Activated T-cell treated with anti-CD3 and anti-CD28 coated beads, Interleukin-2, amount 50 U/mL, for 24 hours (primary cell): Measurements from ENCODE around the gene MTF1.
"Not testable (repeated sequence)": the region's sequence is repeated elsewhere in the genome, so short reads cannot be mapped to it uniquely, and the experiment has no call there.

Source experiments
- DNase-seq: peaks from one replicate; pipeline ENCODE4 v3.0.0-alpha.2; 2020
- H3K27ac Mint-ChIP-seq: 2 replicates; pipeline ENCODE4 v1.8.0; 2020; ENCODE audit warnings: mild to moderate bottlenecking, mixed read lengths
- H3K27me3 Mint-ChIP-seq: 2 replicates; pipeline ENCODE4 v1.8.0; 2020; ENCODE audit warnings: mixed read lengths
- H3K36me3 Mint-ChIP-seq: 2 replicates; pipeline ENCODE4 v1.8.0; 2020; ENCODE audit warnings: low read depth, mixed read lengths
- H3K4me1 Mint-ChIP-seq: 2 replicates; pipeline ENCODE4 v1.8.0; 2020; ENCODE audit warnings: low read depth, mixed read lengths
- H3K4me3 Mint-ChIP-seq: 2 replicates; pipeline ENCODE4 v1.8.0; 2020; ENCODE audit warnings: mild to moderate bottlenecking, moderate library complexity, mixed read lengths
- H3K9me3 Mint-ChIP-seq: 2 replicates; pipeline ENCODE4 v1.8.0; 2020; ENCODE audit warnings: mixed read lengths

MTF1 gene

GRCh38 chr1:37859507-37860345 is at the start of gene MTF1:
TSS of gene MTF1 (minus strand) at chr1:37859592. CDS start at chr1:37857658, 1,934 bp downstream.
- no peaks in the 10 kb centered on the region for H3K27me3 Mint-ChIP-seq
- DNase-seq: peak; percentile 96
- H3K27ac Mint-ChIP-seq: peak within 1 kb of the TSS; percentile 99
- H3K9me3 Mint-ChIP-seq: no peaks in the 10 kb centered on the region
- H3K4me3 Mint-ChIP-seq: peak within 1 kb of the TSS; percentile 95
- peaks cover 76% of the 10 kb centered on the region for H3K36me3 Mint-ChIP-seq
- H3K4me1 Mint-ChIP-seq: peaks cover 46% of the 10 kb centered on the region

GRCh38 chr1:37908531-37908930 is 49.1 kb upstream of the MTF1 start:
- H3K4me1 Mint-ChIP-seq, H3K27me3 Mint-ChIP-seq, H3K27ac Mint-ChIP-seq, H3K9me3 Mint-ChIP-seq, H3K4me3 Mint-ChIP-seq, DNase-seq: not testable (repeated sequence)
- H3K36me3 Mint-ChIP-seq: peaks cover 40% of the 10 kb centered on the region

- not testable (repeated sequence) for H3K27me3 Mint-ChIP-seq, H3K9me3 Mint-ChIP-seq, H3K4me1 Mint-ChIP-seq, H3K27ac Mint-ChIP-seq, DNase-seq, H3K4me3 Mint-ChIP-seq
- peaks cover 43% of the 10 kb centered on the region for H3K36me3 Mint-ChIP-seq
These were observed 48.2 kb upstream of the MTF1 start for GRCh38 chr1:37907416-37908125.

GRCh38 chr1:37906591-37906990 is 47.2 kb upstream of the MTF1 start:
- not testable (repeated sequence) for H3K4me1 Mint-ChIP-seq, H3K27ac Mint-ChIP-seq

GRCh38 chr1:37905727-37906126 is 46.3 kb upstream of the MTF1 start:
- Mint-ChIP-seq H3K4me1 (peaks cover 13% of the 10 kb centered on the region), H3K9me3 (peaks cover 2% of the 10 kb centered on the region), H3K27ac (no peak overlapping the region), H3K4me3 (no peak overlapping the region), H3K36me3 (peaks cover 54% of the 10 kb centered on the region), H3K27me3 (no peaks in the 10 kb centered on the region)
- DNase-seq: no peak

More at GRCh38 chr1:37906591-37906990, 47.2 kb upstream of the MTF1 start:
- not testable (repeated sequence) for DNase-seq, H3K4me3 Mint-ChIP-seq, H3K27me3 Mint-ChIP-seq, H3K9me3 Mint-ChIP-seq
- H3K36me3 Mint-ChIP-seq: peaks cover 47% of the 10 kb centered on the region

GRCh38 chr1:37903921-37904320 is 44.5 kb upstream of the MTF1 start:
- not testable (repeated sequence) for H3K27ac Mint-ChIP-seq, DNase-seq, H3K27me3 Mint-ChIP-seq, H3K4me3 Mint-ChIP-seq, H3K9me3 Mint-ChIP-seq
- Mint-ChIP-seq H3K4me1 (peaks cover 13% of the 10 kb centered on the region), H3K36me3 (peaks cover 50% of the 10 kb centered on the region)

- no peaks in the 10 kb centered on the region for H3K27me3 Mint-ChIP-seq
- H3K4me1 Mint-ChIP-seq: peaks cover 15% of the 10 kb centered on the region
- no peak overlapping the region for H3K27ac Mint-ChIP-seq
- no peaks in the 10 kb centered on the region for H3K9me3 Mint-ChIP-seq
- no peak overlapping the region for H3K4me3 Mint-ChIP-seq
- DNase-seq: no peak
- peaks cover 41% of the 10 kb centered on the region for H3K36me3 Mint-ChIP-seq
These were observed 43.6 kb upstream of the MTF1 start for GRCh38 chr1:37902983-37903382.

- Mint-ChIP-seq H3K27ac (peak overlapping the region; percentile 85), H3K4me3 (no peak overlapping the region), H3K4me1 (peaks cover 15% of the 10 kb centered on the region)
These were observed 42.5 kb upstream of the MTF1 start for GRCh38 chr1:37901893-37902225.

GRCh38 chr1:37901191-37901892 is 42.0 kb upstream of the MTF1 start:
- H3K27me3 Mint-ChIP-seq: no peaks in the 10 kb centered on the region
- H3K36me3 Mint-ChIP-seq: peaks cover 29% of the 10 kb centered on the region
- DNase-seq: no peak
- no peak overlapping the region for H3K4me3 Mint-ChIP-seq
- no peaks in the 10 kb centered on the region for H3K9me3 Mint-ChIP-seq
- H3K4me1 Mint-ChIP-seq: peaks cover 15% of the 10 kb centered on the region
- H3K27ac Mint-ChIP-seq: peak overlapping the region; percentile 85

More at GRCh38 chr1:37901893-37902225, 42.5 kb upstream of the MTF1 start:
- DNase-seq: no peak
- H3K27me3 Mint-ChIP-seq: no peaks in the 10 kb centered on the region
- H3K9me3 Mint-ChIP-seq: no peaks in the 10 kb centered on the region
- H3K36me3 Mint-ChIP-seq: peaks cover 30% of the 10 kb centered on the region

GRCh38 chr1:37897563-37897962 is 38.2 kb upstream of the MTF1 start:
- not testable (repeated sequence) for H3K27ac Mint-ChIP-seq, H3K4me3 Mint-ChIP-seq, H3K9me3 Mint-ChIP-seq, H3K27me3 Mint-ChIP-seq, DNase-seq
- peaks cover 13% of the 10 kb centered on the region for H3K4me1 Mint-ChIP-seq
- H3K36me3 Mint-ChIP-seq: peaks cover 17% of the 10 kb centered on the region

- Mint-ChIP-seq H3K9me3 (no peaks in the 10 kb centered on the region), H3K27me3 (no peaks in the 10 kb centered on the region), H3K4me3 (no peak overlapping the region), H3K4me1 (peaks cover 9% of the 10 kb centered on the region), H3K36me3 (peaks cover 22% of the 10 kb centered on the region), H3K27ac (peak overlapping the region; percentile 26)
- no peak for DNase-seq
These were observed 34.3 kb upstream of the MTF1 start for GRCh38 chr1:37893673-37894072.

GRCh38 chr1:37892151-37893047 is 33.0 kb upstream of the MTF1 start:
- Mint-ChIP-seq H3K9me3 (no peaks in the 10 kb centered on the region), H3K36me3 (peaks cover 35% of the 10 kb centered on the region), H3K27ac (peak overlapping the region; percentile 18), H3K4me3 (no peak overlapping the region), H3K4me1 (peaks cover 7% of the 10 kb centered on the region), H3K27me3 (no peaks in the 10 kb centered on the region)
- DNase-seq: no peak

GRCh38 chr1:37890378-37891014 is 31.1 kb upstream of the MTF1 start:
- no peak for DNase-seq
- peak overlapping the region; percentile 29 for H3K27ac Mint-ChIP-seq

More at GRCh38 chr1:37890378-37891014, 31.1 kb upstream of the MTF1 start:
- Mint-ChIP-seq H3K9me3 (no peaks in the 10 kb centered on the region), H3K36me3 (peaks cover 54% of the 10 kb centered on the region), H3K27me3 (no peaks in the 10 kb centered on the region), H3K4me1 (peaks cover 7% of the 10 kb centered on the region), H3K4me3 (no peak overlapping the region)
